ENCODE results near the gene SLC4A8.

Gene SLC4A8

DNA sequence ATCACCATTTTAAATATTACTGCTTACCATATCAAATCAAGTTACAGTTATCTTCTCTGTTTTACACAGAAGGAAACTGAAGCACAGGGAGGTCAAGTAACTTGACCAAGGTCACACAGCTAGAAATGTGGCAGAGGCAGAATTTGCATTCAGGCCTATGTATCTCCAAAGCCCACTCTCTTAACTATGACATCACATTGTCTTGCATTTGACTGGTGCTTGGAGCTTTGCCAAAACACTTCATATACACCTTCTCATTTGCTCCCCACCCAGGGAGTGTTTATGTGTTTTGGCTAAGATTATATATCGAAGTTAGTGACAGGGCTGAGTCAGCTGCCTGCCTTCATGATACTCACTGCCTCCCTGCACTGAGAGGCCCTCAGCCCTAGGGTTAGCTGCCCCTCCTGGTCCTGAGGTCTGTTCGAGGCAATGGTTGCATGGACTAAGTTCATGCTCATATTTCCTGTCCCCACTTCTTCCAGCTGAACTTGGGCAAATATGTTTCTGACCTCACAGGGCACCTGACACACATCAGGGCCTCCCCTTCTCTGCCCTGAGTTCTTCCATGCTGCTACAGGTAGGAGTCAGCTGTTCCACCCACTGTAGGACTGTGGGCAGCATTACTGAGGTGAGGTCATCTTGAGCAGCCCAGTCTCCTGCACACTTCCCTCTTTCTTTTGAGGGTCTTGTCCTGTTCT, 35.2 kb upstream of the SLC4A8 start:
- ATAC-seq (replicated peaks; ENCODE audit: extremely low read depth, poor library complexity, severe bottlenecking), result no peak
- Mint-ChIP-seq H3K27ac (ENCODE audit: low read depth) (peak overlapping the region; percentile 94), H3K36me3 (ENCODE audit: insufficient read depth) (peaks cover 9% of the 10 kb centered on the region), H3K27me3 (no peaks in the 10 kb centered on the region), H3K4me3 (no peak overlapping the region), H3K4me1 (peaks cover 65% of the 10 kb centered on the region), H3K9me3 (no peaks in the 10 kb centered on the region)
- no peak for DNase-seq (ENCODE audit: low spot score in 2 of 2)

GRCh38 chr12:51390457-51390856, 34.2 kb upstream of the SLC4A8 start:
- peaks cover 8% of the 10 kb centered on the region for H3K36me3 Mint-ChIP-seq (ENCODE audit: insufficient read depth)
- peak overlapping the region; percentile 99 for H3K4me3 Mint-ChIP-seq
- H3K9me3 Mint-ChIP-seq, result no peaks in the 10 kb centered on the region
- no peak for DNase-seq (ENCODE audit: low spot score in 2 of 2)
- no peak for ATAC-seq (replicated peaks; ENCODE audit: extremely low read depth, poor library complexity, severe bottlenecking)
- peak overlapping the region; percentile 94 for H3K27ac Mint-ChIP-seq (ENCODE audit: low read depth)
- no peaks in the 10 kb centered on the region for H3K27me3 Mint-ChIP-seq
- peaks cover 72% of the 10 kb centered on the region for H3K4me1 Mint-ChIP-seq

- peaks cover 8% of the 10 kb centered on the region for H3K36me3 Mint-ChIP-seq (ENCODE audit: insufficient read depth)
- H3K27me3 Mint-ChIP-seq, result no peaks in the 10 kb centered on the region
- ATAC-seq (replicated peaks; ENCODE audit: extremely low read depth, poor library complexity, severe bottlenecking), result peak; percentile 10
- peaks cover 73% of the 10 kb centered on the region for H3K4me1 Mint-ChIP-seq
- H3K27ac Mint-ChIP-seq (ENCODE audit: low read depth), result peak overlapping the region; percentile 94
- DNase-seq (ENCODE audit: low spot score in 2 of 2), result no peak
- peak overlapping the region; percentile 99 for H3K4me3 Mint-ChIP-seq
- H3K9me3 Mint-ChIP-seq, result no peaks in the 10 kb centered on the region
Measured at GRCh38 chr12:51390891-51391282, 33.7 kb upstream of the SLC4A8 start.

DNA sequence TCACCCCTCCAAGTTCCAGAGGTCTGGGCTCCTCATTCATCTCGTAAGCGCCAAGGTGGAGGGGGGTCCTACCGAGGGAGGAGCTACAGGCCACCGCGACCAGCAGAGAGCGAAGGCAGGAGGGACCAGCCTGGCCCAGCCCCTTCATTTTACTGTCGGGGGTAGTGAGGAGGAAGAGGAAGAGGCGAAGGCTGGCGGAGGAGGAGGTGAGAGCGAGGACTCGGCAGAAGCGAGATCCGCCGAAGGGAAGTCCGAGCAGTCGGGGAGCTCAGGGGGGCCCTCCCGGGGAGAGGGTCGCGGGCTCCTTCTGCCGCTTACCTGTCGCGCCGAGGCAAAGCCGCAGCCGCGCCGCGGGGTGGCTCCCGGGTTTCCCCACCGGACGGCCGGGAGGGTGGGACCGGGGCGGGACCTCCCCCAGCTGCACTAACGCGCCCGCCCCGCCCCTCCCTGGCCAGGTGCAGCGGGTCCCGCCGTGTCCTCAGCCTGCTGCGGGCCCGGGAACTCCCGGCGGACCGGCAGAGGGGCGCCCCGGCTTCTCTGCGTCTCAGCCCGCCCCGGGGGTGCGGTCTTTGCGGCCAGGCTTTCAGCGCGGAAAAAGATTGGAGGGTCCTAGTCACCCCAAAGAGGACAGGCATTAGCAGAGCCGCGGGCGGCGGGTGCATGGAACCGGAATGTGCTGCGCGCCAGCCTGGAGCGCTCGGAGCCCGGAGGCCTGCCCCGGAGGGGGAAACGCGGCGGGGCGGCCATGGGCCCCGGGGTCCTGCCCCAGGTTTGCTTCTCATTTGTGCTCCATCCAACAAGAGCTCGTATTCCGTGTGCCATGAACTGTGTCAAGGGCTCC, 33.1 kb upstream of the SLC4A8 start, which contains the start of gene GALNT6:
TSS of gene GALNT6 (minus strand) at position 124 of the 841 bp plus-strand sequence. CDS start 11,625 bp downstream, outside the sequence.
- ATAC-seq (replicated peaks; ENCODE audit: extremely low read depth, poor library complexity, severe bottlenecking) (peak; percentile 54), DNase-seq (ENCODE audit: low spot score in 2 of 2) (peak; percentile 48 to 50)
- Mint-ChIP-seq H3K9me3 (no peaks in the 10 kb centered on the region), H3K27me3 (no peaks in the 10 kb centered on the region), H3K27ac (ENCODE audit: low read depth) (peak within 1 kb of the TSS; percentile 94), H3K36me3 (ENCODE audit: insufficient read depth) (peaks cover 8% of the 10 kb centered on the region), H3K4me3 (peak within 1 kb of the TSS; percentile 99), H3K4me1 (peaks cover 78% of the 10 kb centered on the region)

DNA sequence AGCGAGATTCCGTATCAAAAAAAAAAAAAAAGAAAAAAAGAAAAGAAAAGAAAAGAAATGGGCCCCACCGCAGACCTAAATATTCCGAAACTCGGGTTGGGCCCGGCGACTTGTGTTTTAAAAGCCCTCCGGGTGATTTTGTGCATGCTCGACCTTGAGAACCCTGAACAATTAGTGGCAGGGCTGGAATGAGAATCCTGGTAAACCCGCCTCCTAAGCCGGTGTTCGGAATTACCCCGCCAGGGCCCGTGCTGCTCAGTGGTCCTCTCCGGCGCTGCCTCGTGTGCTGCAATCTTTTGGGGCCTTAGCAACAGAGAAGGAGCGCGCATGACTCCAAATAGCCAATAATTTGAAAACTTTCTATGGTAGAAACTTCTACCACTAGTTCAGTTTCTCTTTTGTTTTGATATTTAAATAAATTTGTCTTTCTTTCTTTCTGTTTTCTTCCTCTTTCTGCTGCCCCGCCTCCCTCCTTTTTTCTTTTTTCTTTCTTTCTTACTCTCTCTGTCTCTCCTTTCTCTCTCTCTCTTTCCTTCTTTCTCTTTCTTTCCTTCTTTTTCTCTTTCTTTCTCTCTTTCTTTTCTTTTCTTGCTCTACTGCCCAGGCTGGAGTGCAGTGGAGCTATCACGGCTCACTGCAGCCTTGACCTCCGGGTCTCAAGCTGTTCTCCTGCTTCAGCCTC, 31.9 kb upstream of the SLC4A8 start:
- Mint-ChIP-seq H3K4me3 (peak overlapping the region; percentile 99), H3K27me3 (no peaks in the 10 kb centered on the region), H3K36me3 (ENCODE audit: insufficient read depth) (peaks cover 8% of the 10 kb centered on the region), H3K4me1 (peaks cover 74% of the 10 kb centered on the region), H3K9me3 (no peaks in the 10 kb centered on the region), H3K27ac (ENCODE audit: low read depth) (peak overlapping the region; percentile 94)
- no peak for ATAC-seq (replicated peaks; ENCODE audit: extremely low read depth, poor library complexity, severe bottlenecking)
- no peak for DNase-seq (ENCODE audit: low spot score in 2 of 2)

- peaks cover 61% of the 10 kb centered on the region for H3K4me1 Mint-ChIP-seq
- peak overlapping the region; percentile 70 for H3K4me3 Mint-ChIP-seq
- no peaks in the 10 kb centered on the region for H3K9me3 Mint-ChIP-seq
- DNase-seq (ENCODE audit: low spot score in 2 of 2) (no peak), ATAC-seq (replicated peaks; ENCODE audit: extremely low read depth, poor library complexity, severe bottlenecking) (peak; percentile 67)
- peak overlapping the region; percentile 94 for H3K27ac Mint-ChIP-seq (ENCODE audit: low read depth)
- no peaks in the 10 kb centered on the region for H3K27me3 Mint-ChIP-seq
- H3K36me3 Mint-ChIP-seq (ENCODE audit: insufficient read depth), result peaks cover 8% of the 10 kb centered on the region
Measured at GRCh38 chr12:51393676-51394545, 30.7 kb upstream of the SLC4A8 start.

GRCh38 chr12:51395283-51396230, 29.1 kb upstream of the SLC4A8 start:
- peak overlapping the region; percentile 70 for H3K4me3 Mint-ChIP-seq
- peaks cover 8% of the 10 kb centered on the region for H3K36me3 Mint-ChIP-seq (ENCODE audit: insufficient read depth)
- no peaks in the 10 kb centered on the region for H3K9me3 Mint-ChIP-seq
- ATAC-seq (replicated peaks; ENCODE audit: extremely low read depth, poor library complexity, severe bottlenecking) (peak; percentile 16), DNase-seq (ENCODE audit: low spot score in 2 of 2) (no peak)
- H3K4me1 Mint-ChIP-seq, result peaks cover 47% of the 10 kb centered on the region
- no peaks in the 10 kb centered on the region for H3K27me3 Mint-ChIP-seq
- H3K27ac Mint-ChIP-seq (ENCODE audit: low read depth), result peak overlapping the region; percentile 94

DNA sequence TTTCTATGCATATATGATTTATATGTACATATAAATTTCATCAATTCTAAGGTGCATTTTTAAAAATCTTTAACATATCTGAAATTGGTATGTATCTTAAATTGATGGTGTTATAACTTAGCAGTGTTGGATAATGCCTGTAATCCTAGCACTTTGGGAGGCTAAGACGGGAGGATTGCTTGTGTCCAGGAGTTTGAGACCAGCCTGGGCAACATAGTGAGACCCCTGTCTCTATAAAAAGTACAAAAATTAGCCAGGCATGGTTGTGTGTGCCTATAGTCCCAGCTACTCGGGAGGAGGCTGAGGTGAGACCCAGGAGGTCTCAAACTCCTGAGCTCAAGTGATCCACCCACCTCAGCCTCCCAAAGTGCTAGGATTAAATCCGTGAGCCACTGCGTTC, 27.0 kb upstream of the SLC4A8 start:
- Mint-ChIP-seq H3K27me3 (no peaks in the 10 kb centered on the region), H3K4me1 (peaks cover 36% of the 10 kb centered on the region)

DNA sequence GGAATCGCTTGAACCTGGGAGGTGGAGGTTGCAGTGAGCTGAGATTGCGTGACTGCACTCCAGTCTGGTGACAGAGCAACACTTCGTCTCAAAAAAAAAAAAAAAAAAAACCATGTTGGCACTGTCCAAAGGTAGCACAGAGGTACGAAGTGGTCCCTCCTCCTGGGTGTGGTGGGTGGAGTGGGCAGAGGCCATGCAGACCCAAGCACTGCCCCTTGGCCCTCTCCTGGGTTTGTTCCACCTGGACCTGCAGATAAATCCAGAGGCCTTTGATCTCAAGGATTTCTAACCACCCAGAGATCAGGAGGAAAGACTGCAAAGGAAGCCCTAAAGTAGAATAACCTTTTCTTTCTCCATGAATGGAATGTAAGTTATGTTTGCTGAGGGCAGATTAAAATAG, 24.7 kb upstream of the SLC4A8 start:
- H3K9me3 Mint-ChIP-seq, result no peaks in the 10 kb centered on the region
- peaks cover 15% of the 10 kb centered on the region for H3K4me1 Mint-ChIP-seq
- ATAC-seq (replicated peaks; ENCODE audit: extremely low read depth, poor library complexity, severe bottlenecking), result no peak
- no peaks in the 10 kb centered on the region for H3K27me3 Mint-ChIP-seq
- H3K4me3 Mint-ChIP-seq, result no peak overlapping the region
- no peaks in the 10 kb centered on the region for H3K36me3 Mint-ChIP-seq (ENCODE audit: insufficient read depth)
- no peak for DNase-seq (ENCODE audit: low spot score in 2 of 2)
- no peak overlapping the region for H3K27ac Mint-ChIP-seq (ENCODE audit: low read depth)

More for the DNA sequence above, 27.0 kb upstream of the SLC4A8 start:
- H3K4me3 Mint-ChIP-seq, result no peak overlapping the region
- peaks cover 2% of the 10 kb centered on the region for H3K36me3 Mint-ChIP-seq (ENCODE audit: insufficient read depth)
- H3K9me3 Mint-ChIP-seq, result no peaks in the 10 kb centered on the region
- ATAC-seq (replicated peaks; ENCODE audit: extremely low read depth, poor library complexity, severe bottlenecking) (no peak), DNase-seq (ENCODE audit: low spot score in 2 of 2) (no peak)
- no peak overlapping the region for H3K27ac Mint-ChIP-seq (ENCODE audit: low read depth)

DNA sequence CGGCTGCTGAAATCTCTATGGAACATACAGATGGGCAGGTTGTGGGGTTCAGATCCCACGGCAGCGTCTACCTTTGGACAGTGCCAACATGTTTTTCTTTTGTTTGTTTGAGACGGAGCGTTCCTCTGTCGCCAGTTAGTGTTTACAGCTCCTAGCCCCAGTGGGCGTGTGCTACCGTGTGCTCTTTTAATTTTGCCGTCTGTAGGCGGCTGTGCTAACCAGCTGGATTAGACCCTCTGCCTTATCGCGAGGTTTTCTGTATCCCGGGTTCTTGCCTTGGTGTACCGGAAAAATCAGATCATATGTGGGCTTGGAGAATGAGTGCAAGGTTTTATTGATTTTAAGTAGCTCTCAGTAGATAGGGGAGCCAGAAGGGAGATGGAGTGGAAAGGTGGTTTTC, 23.6 kb upstream of the SLC4A8 start:
- ATAC-seq (replicated peaks; ENCODE audit: extremely low read depth, poor library complexity, severe bottlenecking) (no peak), DNase-seq (ENCODE audit: low spot score in 2 of 2) (no peak)
- no peaks in the 10 kb centered on the region for H3K9me3 Mint-ChIP-seq
- peak overlapping the region; percentile 60 for H3K27ac Mint-ChIP-seq (ENCODE audit: low read depth)
- H3K4me3 Mint-ChIP-seq, result no peak overlapping the region
- no peaks in the 10 kb centered on the region for H3K27me3 Mint-ChIP-seq
- H3K36me3 Mint-ChIP-seq (ENCODE audit: insufficient read depth), result no peaks in the 10 kb centered on the region
- peaks cover 4% of the 10 kb centered on the region for H3K4me1 Mint-ChIP-seq

DNA sequence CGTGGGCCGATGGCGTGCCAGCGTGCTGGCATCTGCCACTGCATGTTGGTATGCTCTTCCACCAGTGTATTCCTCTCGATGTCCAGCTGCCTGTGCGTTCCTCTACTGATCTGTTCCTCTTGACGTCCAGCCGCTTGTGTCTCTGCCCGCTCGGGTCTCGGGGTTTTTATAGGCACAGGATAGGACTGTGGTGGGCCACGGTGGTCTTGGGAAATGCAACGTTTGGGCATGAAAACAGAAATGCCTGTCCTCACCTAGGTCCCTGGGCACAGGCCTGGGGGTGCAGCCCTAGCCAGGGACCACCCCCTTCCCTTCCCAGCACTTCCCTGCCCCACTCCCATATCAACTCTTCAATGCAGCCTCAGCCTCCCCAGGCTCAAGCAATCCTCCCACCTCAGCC, 23.1 kb upstream of the SLC4A8 start:
- Mint-ChIP-seq H3K4me3 (no peak overlapping the region), H3K36me3 (ENCODE audit: insufficient read depth) (no peaks in the 10 kb centered on the region), H3K4me1 (no peaks in the 10 kb centered on the region), H3K27ac (ENCODE audit: low read depth) (peak overlapping the region; percentile 60), H3K9me3 (no peaks in the 10 kb centered on the region), H3K27me3 (no peaks in the 10 kb centered on the region)
- DNase-seq (ENCODE audit: low spot score in 2 of 2) (no peak), ATAC-seq (replicated peaks; ENCODE audit: extremely low read depth, poor library complexity, severe bottlenecking) (no peak)

Data from central memory CD8-positive, alpha-beta T cell (primary cell).